Measurements from ENCODE around the gene CHTF18. TPM values are rescaled to one million over a fixed set of nuclear protein-coding genes. Genes with fewer than 3 reads are reported as not detected.
A peak's percentile ranks its signal among the peaks of the same experiment; 100 is the strongest.

The CHTF18 gene
- total RNA-seq, 2 experiments from 2014 or later, result 125 to 146 TPM

DNA sequence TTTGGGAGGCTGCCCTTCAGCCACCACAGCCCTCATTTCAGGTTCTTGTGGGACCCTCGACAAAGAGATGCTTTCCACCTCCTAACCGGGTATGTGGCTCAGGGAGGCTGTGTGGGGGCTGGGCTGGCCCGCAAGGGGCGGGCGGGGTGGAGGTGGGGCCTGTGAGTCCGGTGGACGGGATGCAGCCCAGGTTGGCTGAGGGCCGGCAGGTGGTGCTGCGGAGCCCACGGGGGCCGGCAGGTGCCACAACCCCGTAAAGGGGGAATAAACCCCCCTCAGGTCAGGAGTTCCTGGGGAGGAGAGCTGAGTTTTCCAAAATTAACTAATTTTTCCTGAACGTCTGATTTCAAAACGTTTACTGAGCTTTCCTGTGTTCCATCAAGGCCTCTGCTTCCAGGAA, 42.7 kb upstream of the CHTF18 start:
- peaks cover 11% of the 10 kb centered on the region for H3K4me1 ChIP-seq (ENCODE audit: insufficient read depth, low read length, poor library complexity, severe bottlenecking)
- peak; percentile 57 for DNase-seq (ENCODE audit: low spot score)
- TF ChIP-seq EZH2phosphoT487 (IDR thresholded peaks at IDR 0.05; ENCODE audit: borderline replicate concordance, low read depth, low read length), result no peak
- TF ChIP-seq, protein P1, sequence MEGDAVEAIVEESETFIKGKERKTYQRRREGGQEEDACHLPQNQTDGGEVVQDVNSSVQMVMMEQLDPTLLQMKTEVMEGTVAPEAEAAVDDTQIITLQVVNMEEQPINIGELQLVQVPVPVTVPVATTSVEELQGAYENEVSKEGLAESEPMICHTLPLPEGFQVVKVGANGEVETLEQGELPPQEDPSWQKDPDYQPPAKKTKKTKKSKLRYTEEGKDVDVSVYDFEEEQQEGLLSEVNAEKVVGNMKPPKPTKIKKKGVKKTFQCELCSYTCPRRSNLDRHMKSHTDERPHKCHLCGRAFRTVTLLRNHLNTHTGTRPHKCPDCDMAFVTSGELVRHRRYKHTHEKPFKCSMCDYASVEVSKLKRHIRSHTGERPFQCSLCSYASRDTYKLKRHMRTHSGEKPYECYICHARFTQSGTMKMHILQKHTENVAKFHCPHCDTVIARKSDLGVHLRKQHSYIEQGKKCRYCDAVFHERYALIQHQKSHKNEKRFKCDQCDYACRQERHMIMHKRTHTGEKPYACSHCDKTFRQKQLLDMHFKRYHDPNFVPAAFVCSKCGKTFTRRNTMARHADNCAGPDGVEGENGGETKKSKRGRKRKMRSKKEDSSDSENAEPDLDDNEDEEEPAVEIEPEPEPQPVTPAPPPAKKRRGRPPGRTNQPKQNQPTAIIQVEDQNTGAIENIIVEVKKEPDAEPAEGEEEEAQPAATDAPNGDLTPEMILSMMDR (conservative IDR thresholded peaks at IDR 0.05; ENCODE audit: low read length), result peak; percentile 79
- H3K27ac ChIP-seq (ENCODE audit: low read depth, low read length, poor library complexity, severe bottlenecking), result no peak overlapping the region
- CTCF ChIA-PET (ENCODE audit: unreplicated experiment), result no interaction called here
- no peak overlapping the region for H3K4me2 ChIP-seq (ENCODE audit: low read length)
- H4K20me1 ChIP-seq (ENCODE audit: insufficient read depth, low read length), result no peaks in the 10 kb centered on the region
- intact Hi-C loops (cut with micrococcal nuclease; ENCODE audit: unreplicated experiment), result loop anchor here (5.0 kb wide), 1 partner anchor 42 kb away; the partner anchor contains the start of genes CHTF18 and RPUSD1
- H3K36me3 ChIP-seq (ENCODE audit: insufficient read depth, low read length), result no peaks in the 10 kb centered on the region
- H3K79me2 ChIP-seq (ENCODE audit: insufficient read depth, low read depth, low read length), result no peaks in the 10 kb centered on the region
- H3K9me3 ChIP-seq (ENCODE audit: low read length), result no peaks in the 10 kb centered on the region
- H3K9me2 ChIP-seq (ENCODE audit: insufficient read depth, low read length), result no peaks in the 10 kb centered on the region
- H3K4me3 ChIP-seq (ENCODE audit: low read depth, low read length, poor library complexity, severe bottlenecking), result no peak overlapping the region
- no TSS peak for BruUV-seq (replicated peaks)
- POLR2A ChIA-PET, result no interaction called here
- H2AFZ ChIP-seq (ENCODE audit: low read length), result no peak overlapping the region

DNA sequence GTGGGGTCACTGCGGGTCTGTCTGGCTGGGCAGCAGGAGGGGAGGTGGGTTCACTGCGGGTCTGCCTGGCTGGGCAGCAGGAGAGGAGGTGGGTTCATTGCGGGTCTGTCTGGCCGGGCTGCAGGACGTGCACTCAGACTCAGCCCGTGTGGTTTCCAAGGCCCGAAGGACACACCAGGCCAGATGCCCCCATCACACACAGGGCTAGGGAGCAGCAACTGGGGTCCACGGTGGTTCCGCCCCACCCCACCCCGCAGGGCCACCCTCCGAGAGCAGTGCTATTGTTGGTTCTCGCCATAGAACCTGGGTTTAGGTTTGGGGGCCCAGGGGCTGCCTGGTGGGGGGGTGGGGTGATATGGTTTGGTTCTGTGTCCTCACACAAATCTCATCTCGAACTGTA, 41.8 kb upstream of the CHTF18 start:
- Histone ChIP-seq H3K4me2 (ENCODE audit: low read length) (no peak overlapping the region), H3K9me3 (ENCODE audit: low read length) (no peaks in the 10 kb centered on the region), H2AFZ (ENCODE audit: low read length) (no peak overlapping the region), H3K27ac (ENCODE audit: low read depth, low read length, poor library complexity, severe bottlenecking) (no peak overlapping the region), H3K4me3 (ENCODE audit: low read depth, low read length, poor library complexity, severe bottlenecking) (no peak overlapping the region), H3K4me1 (ENCODE audit: insufficient read depth, low read length, poor library complexity, severe bottlenecking) (peaks cover 11% of the 10 kb centered on the region), H3K36me3 (ENCODE audit: insufficient read depth, low read length) (no peaks in the 10 kb centered on the region), H3K9me2 (ENCODE audit: insufficient read depth, low read length) (no peaks in the 10 kb centered on the region), H4K20me1 (ENCODE audit: insufficient read depth, low read length) (no peaks in the 10 kb centered on the region), H3K79me2 (ENCODE audit: insufficient read depth, low read depth, low read length) (no peaks in the 10 kb centered on the region)
- intact Hi-C loops (cut with micrococcal nuclease; ENCODE audit: unreplicated experiment), result loop anchor here (5.0 kb wide), 1 partner anchor 41 kb away; the partner anchor contains the start of genes CHTF18 and RPUSD1
- ChIA-PET POLR2A (no interaction called here), CTCF (ENCODE audit: unreplicated experiment) (no interaction called here)
- no peak for TF ChIP-seq EZH2phosphoT487 (IDR thresholded peaks at IDR 0.05; ENCODE audit: borderline replicate concordance, low read depth, low read length)
- TF ChIP-seq, protein P1 (conservative IDR thresholded peaks at IDR 0.05; ENCODE audit: low read length), result no peak
- no peak for DNase-seq (ENCODE audit: low spot score)
- BruUV-seq (replicated peaks), result no TSS peak

DNA sequence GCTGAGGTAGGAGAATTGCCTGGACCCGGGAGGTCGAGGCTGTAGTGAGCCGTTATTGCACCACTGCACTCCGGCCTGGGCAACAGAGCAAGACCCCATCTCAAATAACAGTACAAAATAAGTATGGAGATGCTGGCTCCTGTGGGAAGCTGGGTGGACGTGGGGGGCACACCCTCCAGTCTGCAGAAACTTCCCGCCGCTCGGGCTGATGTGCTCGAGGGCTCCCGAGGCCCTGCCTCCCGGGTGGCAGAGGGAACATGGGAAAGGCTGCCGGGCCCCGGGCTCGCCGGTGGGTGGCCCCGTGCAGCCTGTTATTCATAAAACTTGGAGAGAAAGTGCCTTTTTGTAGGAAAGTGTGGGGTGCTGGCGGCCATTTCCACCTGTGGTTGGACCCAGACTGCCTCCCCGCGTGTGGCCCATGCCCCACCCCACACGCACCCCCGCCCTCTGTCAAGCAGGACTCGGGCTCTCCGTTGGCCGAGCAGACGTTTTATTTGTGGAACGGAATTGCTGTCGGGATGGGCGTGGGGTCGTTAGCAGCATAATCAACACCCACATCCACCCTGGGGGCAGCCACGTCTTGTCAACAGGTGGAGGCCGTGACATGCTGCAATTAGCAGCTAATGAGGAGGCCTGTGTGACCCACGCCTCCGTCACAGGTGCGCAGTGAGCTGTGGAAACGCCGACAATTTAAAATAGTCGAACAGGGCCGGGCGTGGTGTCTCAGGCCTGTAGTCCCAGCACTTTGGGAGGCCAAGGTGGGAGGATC, 40.3 kb upstream of the CHTF18 start:
- no peaks in the 10 kb centered on the region for H4K20me1 ChIP-seq (ENCODE audit: insufficient read depth, low read length)
- H3K27ac ChIP-seq (ENCODE audit: low read depth, low read length, poor library complexity, severe bottlenecking), result no peak overlapping the region
- CTCF ChIA-PET (ENCODE audit: unreplicated experiment), result interaction anchor here (0.6 kb wide), 1 partner anchor 32 kb away, joined by 3 read pairs; no protein-coding TSS in a partner anchor
- H3K4me3 ChIP-seq (ENCODE audit: low read depth, low read length, poor library complexity, severe bottlenecking), result no peak overlapping the region
- POLR2A ChIA-PET, result interaction anchor here (0.7 kb wide), 1 partner anchor 12 kb away, joined by 3 read pairs; no protein-coding TSS in a partner anchor
- no peak for DNase-seq (ENCODE audit: low spot score)
- H3K9me3 ChIP-seq (ENCODE audit: low read length), result no peaks in the 10 kb centered on the region
- no peaks in the 10 kb centered on the region for H3K79me2 ChIP-seq (ENCODE audit: insufficient read depth, low read depth, low read length)
- no peaks in the 10 kb centered on the region for H3K9me2 ChIP-seq (ENCODE audit: insufficient read depth, low read length)
- H2AFZ ChIP-seq (ENCODE audit: low read length), result no peak overlapping the region
- H3K36me3 ChIP-seq (ENCODE audit: insufficient read depth, low read length), result no peaks in the 10 kb centered on the region
- intact Hi-C loops (cut with micrococcal nuclease; ENCODE audit: unreplicated experiment), result loop anchor here (5.0 kb wide), 1 partner anchor 39 kb away; the partner anchor contains the start of genes CHTF18 and RPUSD1
- peaks cover 3% of the 10 kb centered on the region for H3K4me1 ChIP-seq (ENCODE audit: insufficient read depth, low read length, poor library complexity, severe bottlenecking)
- H3K4me2 ChIP-seq (ENCODE audit: low read length), result no peak overlapping the region
- TF ChIP-seq, protein P1 (conservative IDR thresholded peaks at IDR 0.05; ENCODE audit: low read length), result no peak
- TF ChIP-seq EZH2phosphoT487 (IDR thresholded peaks at IDR 0.05; ENCODE audit: borderline replicate concordance, low read depth, low read length), result no peak
- BruUV-seq (replicated peaks), result no TSS peak

All from OCI-LY7 (cell line).